Measurements from ENCODE around the gene ZDHHC1.

ZDHHC1 gene, protein sequence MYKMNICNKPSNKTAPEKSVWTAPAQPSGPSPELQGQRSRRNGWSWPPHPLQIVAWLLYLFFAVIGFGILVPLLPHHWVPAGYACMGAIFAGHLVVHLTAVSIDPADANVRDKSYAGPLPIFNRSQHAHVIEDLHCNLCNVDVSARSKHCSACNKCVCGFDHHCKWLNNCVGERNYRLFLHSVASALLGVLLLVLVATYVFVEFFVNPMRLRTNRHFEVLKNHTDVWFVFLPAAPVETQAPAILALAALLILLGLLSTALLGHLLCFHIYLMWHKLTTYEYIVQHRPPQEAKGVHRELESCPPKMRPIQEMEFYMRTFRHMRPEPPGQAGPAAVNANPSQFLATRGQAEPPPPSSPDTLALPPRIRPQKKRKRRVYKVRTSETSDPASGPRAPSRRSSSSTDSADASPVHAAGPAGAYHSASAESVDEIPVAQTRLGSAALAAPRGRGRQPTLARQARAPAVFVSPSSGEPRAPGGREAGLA

DNA sequence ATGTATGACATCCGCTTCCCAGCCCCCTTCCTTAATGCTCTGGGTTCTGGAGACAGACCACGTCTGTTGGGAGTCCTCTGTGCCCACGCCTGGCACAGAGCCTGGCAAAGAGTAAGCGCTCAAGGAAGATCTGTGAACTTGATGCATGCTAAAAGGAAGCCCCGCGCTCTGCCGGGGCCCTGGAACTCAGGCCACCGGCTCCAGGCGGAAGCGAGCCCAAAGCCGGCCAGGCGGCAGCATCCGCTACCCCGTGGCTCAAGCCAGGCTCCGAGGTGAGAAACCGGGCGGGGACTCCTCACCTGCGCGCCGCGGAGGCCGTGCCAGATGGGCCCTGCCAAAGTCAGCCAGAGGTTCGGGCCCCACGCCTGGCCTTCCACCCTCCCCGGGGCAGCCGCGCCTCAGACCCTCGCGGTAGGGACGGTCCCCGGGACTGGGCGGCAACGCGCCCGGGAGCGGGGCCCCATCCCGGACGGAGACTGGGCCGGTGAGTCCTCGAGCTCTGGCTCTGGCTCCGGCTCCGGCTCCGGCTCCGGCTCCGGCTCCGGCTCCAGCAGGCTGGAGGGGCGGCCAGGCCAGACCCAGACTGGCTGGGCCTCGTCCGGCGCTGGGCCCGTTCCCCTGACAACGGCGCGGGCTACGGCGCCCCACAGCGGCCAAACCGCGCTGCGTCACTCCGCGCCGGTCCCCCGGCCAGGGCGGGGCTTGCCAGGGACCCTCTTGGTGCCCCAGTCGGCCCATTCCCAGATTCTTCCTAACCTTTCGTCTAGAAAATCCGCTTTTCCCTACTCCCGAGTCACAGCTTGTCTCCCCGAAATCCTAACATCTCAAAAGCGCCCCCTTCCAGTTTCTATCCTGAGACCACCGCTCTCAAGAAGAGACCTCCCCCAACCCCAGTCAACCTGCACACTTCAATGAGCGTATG, at the start of gene ZDHHC1:
Gene ZDHHC1, minus strand, starts transcription at position 606 of the 922 bp plus-strand sequence. CDS start 8,702 bp downstream, outside the sequence.
- DNase-seq, result no peak

DNA sequence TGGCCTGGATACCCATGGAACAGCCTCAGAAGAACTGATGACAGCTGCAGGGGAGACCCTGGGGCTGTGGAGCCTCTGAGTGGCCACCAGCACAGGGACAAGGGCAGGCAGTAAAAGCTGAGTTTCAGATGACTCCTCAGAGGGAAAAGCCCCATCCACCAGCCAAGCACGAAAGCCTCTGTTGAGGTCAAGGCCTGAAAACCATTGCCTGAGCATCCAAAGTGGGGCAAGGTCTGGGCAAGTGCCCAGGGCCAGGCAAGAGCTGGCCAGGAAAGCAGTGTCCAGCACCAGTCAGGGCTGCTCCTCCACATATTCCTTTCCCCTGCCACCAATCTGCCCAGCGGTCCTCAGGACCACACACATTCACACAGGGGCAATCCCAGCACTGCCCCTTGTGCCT, 48.3 kb upstream of the ZDHHC1 start:
- DNase-seq, result no peak

DNA sequence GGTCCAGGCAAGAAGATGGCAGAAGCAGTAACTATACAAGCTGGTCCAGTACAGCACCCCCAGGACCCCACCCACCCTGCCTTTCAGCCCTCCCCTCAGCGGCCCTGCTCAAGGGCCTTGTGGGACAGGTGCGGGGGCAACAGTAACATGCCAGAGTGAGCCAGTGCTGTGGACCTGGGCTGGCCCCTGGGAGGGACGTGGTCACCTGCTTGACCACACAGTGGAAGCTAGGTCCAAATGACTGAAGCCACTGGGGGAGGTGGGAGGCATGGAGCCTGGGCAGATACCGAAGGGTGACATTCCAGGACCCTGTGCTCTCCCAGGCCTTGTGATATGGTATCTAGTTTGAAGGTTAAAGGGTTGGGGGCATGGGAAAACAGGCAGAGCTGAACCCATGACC, 47.4 kb upstream of the ZDHHC1 start:
- no peak for DNase-seq

DNA sequence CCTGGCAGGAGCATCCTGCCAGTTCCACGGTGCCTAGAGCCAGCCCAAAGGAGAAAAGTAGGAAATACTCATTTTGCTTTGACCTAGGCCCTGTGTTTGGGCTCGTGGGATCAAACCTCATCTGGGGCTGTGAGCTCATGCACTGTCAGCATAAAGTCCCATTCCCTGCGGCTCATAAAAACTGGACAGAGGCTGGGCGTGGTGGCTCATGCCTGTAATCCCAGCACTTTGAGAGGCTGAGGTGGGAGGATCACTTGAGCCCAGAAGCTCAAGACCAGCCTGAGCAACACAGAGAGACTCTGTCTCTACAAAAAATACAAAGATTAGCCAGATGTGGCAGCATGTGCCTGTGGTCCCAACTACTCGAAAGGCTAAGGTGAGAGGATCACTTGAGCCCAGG, 46.8 kb upstream of the ZDHHC1 start:
- DNase-seq, result no peak

DNA sequence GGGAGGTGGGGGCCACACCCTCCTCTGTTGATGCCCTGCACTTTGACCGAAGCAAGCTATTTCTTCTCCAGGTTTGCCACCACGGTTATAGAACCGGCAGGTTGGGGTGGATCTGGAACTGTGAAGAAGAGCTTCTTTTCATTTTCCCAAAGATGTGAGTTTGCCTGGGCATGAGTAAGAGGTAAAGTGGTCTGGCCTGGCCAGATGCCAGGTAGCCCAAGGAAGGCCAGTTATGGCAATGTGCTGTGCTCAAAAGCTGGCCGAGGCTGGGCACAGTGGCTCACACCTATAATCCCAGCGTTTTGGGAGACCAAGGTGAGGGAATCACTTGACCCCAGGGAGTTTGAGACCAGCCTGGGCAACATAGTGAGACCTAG, 46.0 kb upstream of the ZDHHC1 start:
- DNase-seq, result no peak

DNA sequence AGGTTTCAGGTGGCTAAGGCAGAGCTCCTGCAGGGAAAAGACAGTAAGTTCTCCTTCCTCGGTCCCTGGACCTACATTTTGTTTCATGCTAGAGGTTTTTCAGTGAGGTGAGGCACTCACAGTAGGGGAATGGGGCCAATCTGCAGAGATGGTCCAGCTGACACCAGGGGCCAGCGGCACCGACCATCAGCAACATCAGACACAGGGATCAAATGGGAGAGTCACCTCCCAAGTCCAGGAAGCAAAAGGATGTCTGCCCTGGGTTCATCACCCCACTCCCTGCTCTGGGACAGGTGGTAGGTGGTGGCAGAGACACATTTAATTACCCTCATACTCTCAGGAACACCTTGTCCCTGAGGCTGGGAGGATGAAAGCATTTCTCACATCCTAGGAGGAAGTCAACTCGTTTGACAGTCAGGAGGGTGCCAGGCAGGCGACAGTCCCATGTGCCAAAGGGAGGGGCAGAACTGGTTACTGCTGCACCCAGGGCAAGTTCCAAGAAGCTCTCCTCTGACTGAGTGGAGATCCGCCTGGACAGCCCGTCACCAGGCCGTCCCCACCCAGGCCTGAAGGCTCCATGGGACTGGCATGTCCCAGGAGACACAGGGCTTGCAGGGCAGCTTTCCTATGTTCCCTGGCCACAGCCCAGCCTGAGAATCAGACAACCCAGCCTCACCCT, 45.5 kb upstream of the ZDHHC1 start:
- no peak for DNase-seq

DNA sequence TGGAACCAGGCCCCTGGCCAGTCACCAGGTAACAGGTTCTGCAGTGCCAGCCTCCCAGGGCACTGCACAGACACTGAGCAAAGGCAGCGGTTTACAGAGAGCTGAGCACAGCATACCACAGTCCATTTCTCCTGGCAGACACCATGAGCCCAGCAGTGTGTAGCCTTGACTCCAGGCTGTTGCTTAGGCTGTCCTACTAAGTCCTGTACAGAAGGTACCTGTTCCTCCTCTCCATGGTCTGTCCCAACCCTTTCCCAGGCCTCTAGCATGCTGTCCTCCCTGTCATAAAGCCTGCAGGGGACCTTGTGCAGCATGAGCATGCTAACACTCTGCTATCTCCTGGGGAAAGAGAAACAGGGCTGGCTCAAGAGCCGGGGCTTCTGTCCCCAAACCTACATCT, 44.7 kb upstream of the ZDHHC1 start:
- DNase-seq, result no peak

DNA sequence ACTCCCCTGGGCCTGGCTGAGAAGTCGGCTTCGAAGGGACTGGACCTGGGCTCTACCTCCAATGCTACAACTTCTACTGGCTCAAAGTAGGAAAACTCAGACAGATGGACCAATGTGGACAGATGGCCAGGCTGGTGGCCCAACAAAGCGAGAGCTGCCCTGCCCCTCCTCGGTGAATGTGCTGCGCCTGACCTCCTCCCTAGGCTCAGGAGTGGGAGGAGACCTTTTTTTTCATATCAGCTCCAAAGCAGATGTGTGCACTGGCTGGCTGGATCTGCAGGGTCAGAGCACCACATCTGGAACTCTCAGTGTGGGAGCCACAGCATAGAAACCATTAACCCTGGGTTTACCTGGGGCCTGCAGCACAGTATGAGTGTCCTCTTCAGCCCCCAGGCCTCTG, 43.9 kb upstream of the ZDHHC1 start:
- DNase-seq, result no peak

DNA sequence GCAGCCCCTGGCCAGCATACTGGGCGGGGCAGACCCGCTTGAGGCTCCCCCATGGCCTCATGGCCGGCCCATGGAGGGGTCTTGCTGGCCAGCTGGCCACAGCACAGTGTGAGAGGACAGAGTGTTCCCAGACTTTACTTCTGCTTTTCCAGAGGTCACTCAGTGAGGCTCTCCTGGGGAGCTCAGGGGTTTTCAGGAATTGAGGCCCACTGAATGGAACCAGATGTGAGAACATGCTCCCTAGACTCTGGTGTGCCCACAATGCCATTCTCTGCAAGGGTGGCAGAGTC, 43.5 kb upstream of the ZDHHC1 start:
- DNase-seq, result no peak

DNA sequence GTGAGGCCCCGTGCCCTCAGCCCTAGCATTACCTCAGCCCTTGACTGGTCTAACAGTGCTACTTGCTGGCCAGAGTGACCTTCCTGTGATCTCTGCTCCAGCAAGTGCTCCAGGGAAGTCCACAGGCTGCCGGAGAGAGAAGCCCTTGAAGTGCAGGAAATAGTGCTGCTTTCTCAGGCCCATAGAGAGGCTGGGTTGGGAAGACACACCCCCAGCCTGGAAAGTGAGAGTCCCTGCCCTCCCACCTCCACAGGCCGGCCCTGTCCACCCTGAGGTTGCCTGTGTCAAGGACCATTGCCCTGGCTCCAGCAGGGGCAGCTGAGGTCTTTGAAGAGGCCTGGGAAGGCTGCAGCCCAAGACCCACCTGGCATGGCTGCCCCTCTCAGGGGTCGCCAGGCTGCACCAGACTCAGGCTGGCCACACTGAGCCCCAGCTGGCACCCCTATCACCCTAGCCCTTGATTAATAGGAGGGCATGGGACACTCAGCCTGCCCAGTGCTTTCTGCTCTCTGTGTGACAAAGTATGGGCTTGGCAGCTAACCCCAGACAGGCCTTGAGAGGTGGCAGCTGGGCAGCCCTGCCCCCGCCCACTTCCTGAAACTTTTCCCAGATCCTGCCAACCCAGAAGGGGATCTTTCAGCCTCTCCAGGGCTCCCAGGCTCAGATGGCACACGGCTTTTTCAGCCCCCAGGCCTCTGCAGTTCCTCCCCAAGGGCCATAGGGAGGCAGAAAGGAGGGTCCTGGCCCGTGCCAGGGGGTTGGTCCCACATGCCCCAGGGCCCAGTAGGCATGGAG, 43.0 kb upstream of the ZDHHC1 start:
- DNase-seq, result no peak

DNA sequence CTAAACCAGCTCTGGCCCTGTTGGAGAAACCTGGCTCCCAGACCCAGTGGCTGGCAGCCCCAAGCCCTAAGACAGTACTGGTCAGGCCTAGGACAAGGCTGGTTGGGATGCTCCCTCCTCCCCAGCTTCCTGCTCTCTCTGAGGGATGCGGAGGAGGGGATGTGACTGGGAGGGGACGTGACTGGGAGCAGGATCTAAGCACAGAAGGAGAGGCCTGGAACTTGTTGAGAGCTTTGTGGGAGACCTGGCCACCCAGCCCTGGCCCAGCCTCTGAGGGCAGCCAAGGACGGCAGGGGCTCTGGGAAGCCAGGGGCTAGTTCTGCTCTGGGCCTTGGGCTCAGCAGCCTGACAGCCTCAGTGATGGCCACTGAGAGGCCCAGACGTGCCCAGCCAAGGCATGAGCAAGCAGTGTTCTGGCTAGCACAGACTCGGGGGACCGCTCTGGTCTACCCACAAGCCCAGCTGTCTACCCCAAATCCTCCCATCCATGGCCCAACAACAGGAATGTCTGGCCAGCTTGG, 41.9 kb upstream of the ZDHHC1 start:
- no peak for DNase-seq

DNA sequence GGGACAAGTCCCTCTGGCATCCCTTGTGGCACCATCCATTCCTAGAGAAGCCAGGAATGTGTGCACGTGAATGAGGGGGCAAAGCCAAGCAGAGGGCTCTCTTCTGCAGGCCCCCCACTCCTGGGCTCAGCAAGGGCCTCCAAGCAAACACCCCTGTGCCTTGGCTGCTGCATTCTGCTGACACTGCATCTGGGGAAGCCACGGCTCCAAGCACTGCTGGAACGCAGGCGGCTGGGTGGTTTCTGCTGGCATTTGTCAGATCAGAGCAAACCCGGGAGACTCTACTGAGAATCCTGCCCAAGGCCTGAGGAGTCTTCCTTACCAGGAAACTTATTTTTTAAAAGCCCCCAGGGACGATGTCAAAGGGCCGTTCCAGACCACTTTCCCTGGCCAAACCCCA, 41.3 kb upstream of the ZDHHC1 start:
- no peak for DNase-seq

DNA sequence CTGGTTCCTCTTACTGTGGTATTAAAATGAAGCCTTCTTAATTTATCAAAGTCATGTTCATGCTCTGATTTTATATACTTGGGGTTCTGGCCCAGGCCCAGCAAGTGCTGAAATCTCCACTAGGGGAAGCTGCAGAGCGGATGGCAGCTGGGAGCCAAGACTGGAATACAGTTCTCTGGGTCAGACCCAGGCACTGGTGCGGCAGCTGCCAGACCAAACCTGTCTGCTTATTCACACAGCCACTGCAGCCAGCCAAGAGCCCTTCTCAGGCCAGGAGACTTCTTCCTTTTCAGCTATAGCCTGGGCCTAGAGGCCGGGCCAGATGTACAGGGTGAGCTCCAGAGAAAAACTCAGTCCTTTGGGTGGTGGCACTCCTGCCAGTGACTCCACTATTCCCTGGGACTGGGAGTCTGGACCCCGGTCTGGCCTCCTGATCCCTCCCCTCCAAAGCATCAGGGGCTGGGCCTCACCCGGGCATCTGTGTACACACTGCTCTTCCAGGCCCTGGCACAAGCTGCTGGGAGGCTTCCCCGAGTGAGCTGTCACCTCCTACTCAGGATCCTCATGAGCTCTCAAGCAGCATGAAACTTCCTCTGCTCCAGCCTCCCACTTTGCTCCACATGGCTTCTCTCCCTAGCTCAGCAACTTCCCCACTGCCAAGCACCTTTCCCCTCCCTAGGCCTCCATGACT, 40.3 kb upstream of the ZDHHC1 start:
- DNase-seq, result no peak

DNA sequence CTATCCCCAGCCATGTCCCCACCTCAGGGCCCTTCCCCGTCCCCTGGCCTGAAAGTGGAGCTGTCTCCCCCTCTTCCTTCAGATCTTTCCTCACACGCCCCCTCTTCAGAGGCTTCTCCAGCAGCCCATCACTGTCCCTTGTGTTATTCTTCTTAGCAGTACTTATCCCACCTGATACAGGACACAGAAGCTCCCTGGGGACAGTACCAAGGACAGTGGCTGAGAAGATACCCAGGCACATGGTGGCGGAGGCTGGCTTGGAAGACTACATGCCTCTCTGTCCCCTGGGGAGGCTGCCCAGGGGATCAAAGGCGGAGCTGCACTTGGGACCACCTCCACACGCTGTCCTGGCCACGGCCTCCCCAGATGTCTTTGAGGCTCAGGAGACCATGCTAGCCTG, 38.6 kb upstream of the ZDHHC1 start:
- DNase-seq, result no peak

DNA sequence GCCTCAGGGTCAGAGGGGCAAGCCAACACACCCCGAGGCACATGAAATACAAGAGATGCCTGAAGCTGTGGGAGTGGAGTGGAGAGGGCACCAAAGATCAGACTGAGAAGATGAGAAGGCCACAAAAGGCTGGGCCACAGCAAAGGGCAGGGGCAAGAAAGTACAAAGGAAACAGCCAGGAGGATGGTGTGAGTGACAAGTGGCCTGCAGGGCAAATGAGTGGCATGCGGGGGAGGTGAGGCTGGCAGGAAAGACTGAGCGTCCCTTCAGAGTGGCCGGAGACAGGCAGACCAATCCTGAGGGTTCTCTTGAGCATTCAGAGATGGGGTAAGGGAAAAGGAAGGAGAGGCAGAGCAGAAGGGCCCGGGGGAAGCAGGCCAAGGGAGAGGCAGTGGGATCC, 37.8 kb upstream of the ZDHHC1 start:
- no peak for DNase-seq

DNA sequence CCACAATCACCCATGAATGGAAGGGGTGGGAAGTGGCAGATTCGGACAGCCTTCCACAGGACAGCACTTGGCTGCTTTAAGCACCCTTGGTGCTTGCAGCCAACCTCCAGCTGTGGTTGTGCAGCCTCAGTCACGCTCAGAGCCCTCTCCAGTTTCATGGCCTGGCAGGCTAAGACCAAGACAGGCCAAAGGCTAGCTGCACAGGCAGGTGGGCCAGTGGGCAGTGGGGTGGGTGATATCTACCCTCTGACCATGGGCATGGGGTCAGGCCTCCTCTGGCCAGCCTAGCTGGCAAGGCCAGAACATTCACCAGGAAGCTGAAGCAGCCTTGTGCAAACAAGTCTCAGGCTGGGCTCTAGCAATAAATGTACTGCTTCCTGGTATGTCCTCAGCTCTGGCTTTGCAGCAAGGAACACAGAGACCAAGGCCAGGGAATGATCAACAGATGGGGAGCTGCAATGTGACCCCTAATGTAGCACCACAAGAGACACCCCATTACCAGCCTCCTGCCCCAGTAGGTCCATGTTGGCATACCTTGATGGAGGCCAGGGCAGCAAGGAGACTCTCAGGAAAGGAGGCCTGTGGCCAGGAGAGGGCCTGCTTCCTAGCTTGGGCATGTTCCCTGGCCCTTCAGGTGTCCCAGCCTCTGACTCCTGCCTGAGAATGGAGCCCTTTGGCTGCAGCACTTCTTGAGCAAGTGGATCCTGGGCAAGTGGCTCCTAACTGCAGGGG, 35.6 kb upstream of the ZDHHC1 start:
- peak; percentile 11 for DNase-seq

DNA sequence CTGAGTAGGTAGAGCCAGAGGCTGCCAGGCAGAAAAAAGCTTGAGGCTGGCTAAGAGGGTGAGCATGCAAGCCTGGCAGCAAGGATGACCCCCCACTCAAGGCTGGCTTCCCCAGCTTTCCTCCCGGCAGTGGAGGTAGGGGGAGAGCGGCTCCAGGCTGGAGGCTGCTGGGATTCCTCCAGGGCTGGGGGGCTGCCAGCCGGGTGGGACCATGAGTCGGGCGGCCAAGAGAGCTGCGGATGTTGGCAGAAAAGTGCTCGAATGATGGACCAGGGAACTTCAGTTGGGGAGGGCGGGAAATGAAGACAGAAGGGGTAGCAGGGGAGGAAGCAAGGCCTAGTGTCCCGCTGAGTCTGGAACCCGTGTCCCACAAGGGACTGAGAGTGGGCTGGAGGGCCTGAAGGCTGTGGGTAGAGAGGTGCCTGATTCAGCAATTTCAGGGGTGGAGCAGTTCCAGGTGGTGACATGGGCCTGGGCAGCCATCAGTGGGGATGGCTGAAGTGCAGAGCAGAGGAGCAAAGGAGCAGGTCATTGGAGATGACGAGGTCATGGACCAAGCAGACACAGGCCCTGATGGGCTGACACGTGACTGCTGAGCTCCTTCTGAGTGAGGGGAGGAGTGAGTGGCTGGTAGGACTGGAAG, 34.9 kb upstream of the ZDHHC1 start:
- no peak for DNase-seq

DNA sequence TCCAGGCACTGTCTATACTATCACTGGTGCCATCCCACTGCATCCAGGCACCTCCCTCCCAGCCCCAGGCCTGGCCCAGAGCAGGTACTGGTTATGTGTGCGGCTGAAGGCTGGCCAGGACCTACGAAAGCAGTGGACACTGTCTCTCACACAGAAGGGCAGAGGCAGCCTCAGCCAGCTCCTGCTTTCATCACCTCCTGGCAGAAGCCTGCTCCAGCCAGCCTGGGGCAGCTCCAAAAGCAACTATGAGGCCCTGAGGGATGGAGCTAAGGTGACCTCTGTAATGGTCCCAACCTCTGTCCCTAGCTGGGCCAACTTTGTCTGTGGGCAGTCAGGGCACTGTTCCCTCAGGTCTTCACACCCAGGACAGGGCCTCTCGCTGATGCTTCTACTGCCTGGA, 33.5 kb upstream of the ZDHHC1 start:
- DNase-seq, result no peak

DNA sequence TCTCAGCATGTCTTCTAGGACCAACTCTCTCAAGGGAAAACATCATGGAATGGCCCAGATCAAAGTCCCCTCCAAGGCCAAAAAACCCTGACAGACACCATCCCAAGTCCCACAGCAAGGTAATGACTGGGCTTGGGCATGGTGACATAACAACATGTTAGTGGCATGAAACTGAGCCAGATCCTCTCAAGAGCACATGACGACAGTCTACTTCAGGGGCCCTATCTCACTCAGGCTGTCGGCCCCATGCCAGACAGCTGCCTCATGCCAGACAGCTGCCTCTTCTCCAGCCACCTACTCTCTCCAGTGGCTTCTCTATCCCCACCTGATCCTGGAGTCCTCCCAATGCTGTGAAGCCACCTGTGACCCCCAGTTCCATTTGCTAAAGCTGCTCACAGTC, 33.1 kb upstream of the ZDHHC1 start:
- peak; percentile 52 for DNase-seq

DNA sequence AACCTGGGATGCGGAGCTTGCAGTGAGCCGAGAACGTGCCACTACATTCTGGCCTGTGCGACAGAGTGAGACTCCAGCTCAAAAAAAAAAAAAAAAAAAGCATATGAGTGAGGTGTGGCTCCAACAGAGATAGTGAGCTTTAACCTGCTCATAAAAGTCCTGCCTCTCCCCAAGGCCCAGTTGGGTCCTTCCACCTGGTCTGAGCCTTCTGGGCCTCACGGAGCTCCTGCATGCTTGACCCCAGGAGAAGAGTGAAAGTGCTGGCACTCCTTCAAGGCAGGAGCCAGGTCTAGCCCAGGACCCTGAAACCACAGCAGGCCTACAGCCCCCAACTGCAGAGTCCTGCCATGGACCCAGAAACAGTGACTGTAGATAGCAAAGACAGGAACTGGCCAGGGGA, 32.3 kb upstream of the ZDHHC1 start:
- no peak for DNase-seq
